Testis (tissue), 3 donors: ENCODE data around the gene THSD4. TPM values are rescaled to one million over a fixed set of nuclear protein-coding genes. Genes with fewer than 3 reads are reported as not detected.

Experiments used
- DNase-seq: peaks from one replicate; pipeline ENCODE4 v3.0.0-alpha.2; 2019
- H3K27ac ChIP-seq, 2 donors: fragments of 200-600 bp; sonication (generic); one replicate each; pipeline ENCODE4 v1.5.1; 2019
- H3K27me3 ChIP-seq: fragments of 200-600 bp; sonication (generic); one replicate; pipeline ENCODE4 v1.5.1; 2019
- H3K36me3 ChIP-seq: fragments of 200-600 bp; sonication (generic); one replicate; pipeline ENCODE4 v1.5.1; 2017; ENCODE audit warnings: low read depth; ENCODE audit errors: missing control alignments
- H3K4me1 ChIP-seq: fragments of 200-600 bp; sonication (generic); one replicate; pipeline ENCODE4 v1.5.1; 2019
- H3K4me3 ChIP-seq, 2 donors: fragments of 200-600 bp; sonication (generic); one replicate each; pipeline ENCODE4 v1.5.1; 2017 to 2019
- H3K9me3 ChIP-seq: fragments of 200-600 bp; sonication (generic); one replicate; pipeline ENCODE4 v1.5.1; 2017
- CTCF ChIP-seq, 3 experiments: fragments of 450-650 bp in 2 of 3; fragments of 200-600 bp in 1 of 3; sonication (generic) in 1 of 3; IDR thresholded peaks; one replicate each; pipeline ENCODE4 v1.5.1; 2016 to 2019; ENCODE audit warnings: antibody characterized with exemption in 3 of 3, mild to moderate bottlenecking in 2 of 3, moderate library complexity in 1 of 3
- POLR2A ChIP-seq: fragments of 450-650 bp; IDR thresholded peaks from one replicate; pipeline ENCODE4 v1.6.1; 2017; ENCODE audit warnings: antibody characterized with exemption, mild to moderate bottlenecking, moderate library complexity
- WGBS, 2 donors: methylation state at CpG; one replicate each; pipeline ENCODE4 v1.1.5; 2018; 5-methylcytosine and 5-hydroxymethylcytosine counted together
- intact Hi-C: fragments of 100-400 bp; cut with DNase I; formaldehyde crosslinking; loops from one replicate; pipeline ENCODE4 v1.15.1; 2023; ENCODE audit warnings: low total_unique reads
- polyA plus RNA-seq: library from polyadenylated mRNA; stranded (reverse); fragments of 350-450 nt; fragmentation: Illumina TruSeq; extraction: RNeasy Lipid Tissue Mini Kit (QIAGEN cat#74804); gene quantifications from one replicate; pipeline ENCODE4 v1.2.3, GENCODE V29; 2014; ENCODE audit warnings: low read depth, low replicate concordance; ENCODE audit not compliant: insufficient read depth
- total RNA-seq, 2 donors: library from RNA; depleted of rRNA; stranded (reverse); fragments of >200 nt; gene quantifications; one replicate each; pipeline ENCODE4 v1.2.3, GENCODE V29; 2016

Gene THSD4
- total and polyA plus RNA-seq, 3 donors from 2014 or later: 14.3 to 21.5 (median 18.2) TPM

DNA sequence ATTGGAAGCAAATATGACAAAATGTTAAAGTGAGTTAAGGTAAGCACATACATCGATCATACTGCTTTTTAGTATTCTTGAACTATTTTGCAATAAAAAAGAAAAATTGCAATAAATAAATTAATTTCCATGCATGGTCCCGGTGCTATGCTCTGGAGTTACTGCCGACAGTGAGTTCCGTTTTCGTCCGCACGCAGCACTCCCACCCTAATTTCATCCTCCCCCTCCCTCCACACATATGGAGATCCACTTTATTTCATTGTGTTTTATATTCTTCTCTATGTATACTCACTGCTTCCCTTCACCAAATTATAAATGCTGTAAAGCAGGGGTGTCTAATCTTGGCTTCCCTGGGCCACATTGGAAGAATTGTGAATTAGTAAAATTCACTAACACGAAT is 247.3 kb downstream of the THSD4 start:
- Histone ChIP-seq H3K4me1 (no peaks in the 10 kb centered on the region), H3K27ac (no peak overlapping the region), H3K27me3 (no peaks in the 10 kb centered on the region), H3K36me3 (no peaks in the 10 kb centered on the region), H3K9me3 (no peaks in the 10 kb centered on the region), H3K4me3 (no peak overlapping the region)
- TF ChIP-seq CTCF (IDR thresholded peaks at IDR 0.05) (no peak), POLR2A (no peak)
- DNase-seq: no peak
- intact Hi-C loops: no loop called here
- WGBS, 2 donors: 93% methylated on average over 8 of the region's 8 CpGs

GRCh38 chr15:71362987-71363968 is 248.0 kb downstream of the THSD4 start:
- no peaks in the 10 kb centered on the region for H3K36me3 ChIP-seq
- H3K4me3 ChIP-seq: no peak overlapping the region
- H3K9me3 ChIP-seq: no peaks in the 10 kb centered on the region
- no peaks in the 10 kb centered on the region for H3K4me1 ChIP-seq
- WGBS, 2 donors: 84 to 94% methylated on average over 11 of the region's 11 CpGs
- no peak overlapping the region for H3K27ac ChIP-seq
- no peak for DNase-seq
- H3K27me3 ChIP-seq: no peaks in the 10 kb centered on the region
- TF ChIP-seq CTCF (IDR thresholded peaks at IDR 0.05) (no peak), POLR2A (no peak)
- intact Hi-C loops: no loop called here

DNA sequence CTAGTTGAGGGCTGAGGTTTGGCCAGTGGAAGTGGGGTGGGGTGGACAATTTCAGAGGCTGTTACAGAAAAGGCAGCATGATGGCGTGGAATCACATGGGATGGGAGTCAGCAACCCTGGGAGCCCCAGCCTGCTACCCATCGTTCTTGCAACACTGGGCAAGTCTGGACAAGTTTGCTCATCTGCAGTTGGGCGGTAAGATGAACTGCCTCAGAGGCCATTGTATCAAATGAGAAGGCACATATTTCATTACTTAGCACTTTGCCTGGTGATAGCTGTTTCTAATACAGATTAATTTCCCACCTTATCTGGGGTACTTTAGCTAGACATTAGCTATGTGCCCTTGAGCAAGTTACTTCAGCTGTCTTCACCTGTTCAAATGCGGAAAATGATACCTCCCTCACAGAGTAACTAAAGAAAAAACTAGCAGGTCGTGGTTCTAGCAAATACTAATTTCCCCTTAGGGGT is 248.9 kb downstream of the THSD4 start:
- no peak overlapping the region for H3K27ac ChIP-seq
- DNase-seq: no peak
- H3K27me3 ChIP-seq: no peaks in the 10 kb centered on the region
- H3K9me3 ChIP-seq: no peaks in the 10 kb centered on the region
- H3K4me3 ChIP-seq: no peak overlapping the region
- intact Hi-C loops: no loop called here
- H3K36me3 ChIP-seq: no peaks in the 10 kb centered on the region
- no peak for TF ChIP-seq POLR2A
- TF ChIP-seq CTCF (IDR thresholded peaks at IDR 0.05): no peak
- H3K4me1 ChIP-seq: no peaks in the 10 kb centered on the region
- 72 to 89% methylated on average over 5 of the region's 5 CpGs for WGBS, 2 donors

DNA sequence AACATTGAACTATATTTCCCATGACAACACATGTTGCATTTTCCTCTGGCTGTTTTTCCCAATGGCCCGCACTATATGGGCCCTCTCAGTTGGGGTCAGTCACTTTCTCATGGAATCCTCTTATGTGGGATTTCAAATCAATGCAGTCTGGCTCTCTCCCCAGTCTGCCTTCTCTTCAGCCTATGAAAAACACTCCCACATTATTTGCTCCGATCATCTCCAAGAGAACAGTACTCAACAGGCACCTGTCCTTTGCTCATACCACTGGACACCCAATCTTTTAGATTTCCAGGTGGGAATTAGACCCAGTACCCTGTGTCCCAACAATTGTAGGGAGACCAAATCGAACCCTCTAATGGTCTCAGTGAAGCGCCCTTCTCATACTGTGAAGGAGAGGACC is 251.3 kb downstream of the THSD4 start:
- WGBS, 2 donors: 92% methylated on average over 4 of the region's 4 CpGs
- no peak for DNase-seq

More for the DNA sequence above, 251.3 kb downstream of the THSD4 start:
- Histone ChIP-seq H3K36me3 (no peaks in the 10 kb centered on the region), H3K27ac (no peak overlapping the region), H3K9me3 (no peaks in the 10 kb centered on the region), H3K4me1 (no peaks in the 10 kb centered on the region), H3K27me3 (no peaks in the 10 kb centered on the region), H3K4me3 (no peak overlapping the region)
- intact Hi-C loops: no loop called here
- TF ChIP-seq CTCF (IDR thresholded peaks at IDR 0.05): no peak
- TF ChIP-seq POLR2A: no peak
